ENCODE results near the gene ERC2. TPM values are rescaled to one million over a fixed set of nuclear protein-coding genes. Genes with fewer than 3 reads are reported as not detected.

The ERC2 gene
- polyA plus RNA-seq, 3 donors: not detected

- no peak overlapping the region for H3K9ac ChIP-seq (ENCODE audit: insufficient read depth, low read length, poor library complexity, severe bottlenecking)
- no peaks in the 10 kb centered on the region for H4K20me1 ChIP-seq (ENCODE audit: insufficient read depth, low read length)
- no peaks in the 10 kb centered on the region for H3K27me3 ChIP-seq (ENCODE audit: control insufficient read depth in 2 of 2, insufficient read depth in 2 of 2, low read length in 2 of 2)
- Mint-ChIP-seq H3K36me3 (no peaks in the 10 kb centered on the region), H3K9me3 (peaks cover 0 to 1% (median 0%) of the 10 kb centered on the region in 7 donors), H3K4me1 (no peaks in the 10 kb centered on the region), H3K4me3 (no peak overlapping the region), H3K27ac (peak overlapping the region in 1 of 7 donors; percentile 11), H3K27me3 (ENCODE audit: low read depth in 3 of 3) (peaks cover 0 to 3% (median 3%) of the 10 kb centered on the region in 3 donors)
- H3K79me2 ChIP-seq (ENCODE audit: insufficient read depth, low read length): no peaks in the 10 kb centered on the region
- no peak overlapping the region for H3K4me3 ChIP-seq (replicated peaks in 1 of 3; ENCODE audit: low read depth in 2 of 3, low read length in 3 of 3)
- WGBS (ENCODE audit: insufficient coverage): 20% methylated on average over 1 of the region's 5 CpGs
- peak in 2 of 3 donors; percentile 2 to 5 for DNase-seq
- intact Hi-C loops (cut with micrococcal nuclease): no loop called here
- H3K4me2 ChIP-seq (replicated peaks; ENCODE audit: extremely low read depth, low read length, poor library complexity, severe bottlenecking): no peak overlapping the region
- H3K27ac ChIP-seq (ENCODE audit: low read depth in 1 of 2, low read length in 2 of 2): no peak overlapping the region
- no peaks in the 10 kb centered on the region for H3K4me1 ChIP-seq (ENCODE audit: control insufficient read depth in 1 of 2, insufficient read depth in 2 of 2, low read length in 2 of 2)
- H3K36me3 ChIP-seq (replicated peaks in 1 of 2; ENCODE audit: control insufficient read depth in 1 of 2, insufficient read depth in 2 of 2, low read length in 2 of 2): no peaks in the 10 kb centered on the region
- no peak for TF ChIP-seq CTCF (IDR thresholded peaks at IDR 0.05)
- H3K9me3 ChIP-seq (replicated peaks in 1 of 2; ENCODE audit: control insufficient read depth in 1 of 2, insufficient read depth in 1 of 2, low read length in 2 of 2): no peaks in the 10 kb centered on the region
- H2AFZ ChIP-seq (ENCODE audit: insufficient read depth, low read depth, low read length, poor library complexity, severe bottlenecking): no peak overlapping the region
These were observed 164.8 kb downstream of the ERC2 start for GRCh38 chr3:56303487-56303886.

GRCh38 chr3:56302417-56302816, 165.8 kb downstream of the ERC2 start:
- H4K20me1 ChIP-seq (ENCODE audit: insufficient read depth, low read length): no peaks in the 10 kb centered on the region
- DNase-seq: no peak
- intact Hi-C loops (cut with micrococcal nuclease): no loop called here
- Mint-ChIP-seq H3K27ac (peak overlapping the region in 1 of 7 donors; percentile 59), H3K36me3 (no peaks in the 10 kb centered on the region), H3K4me3 (no peak overlapping the region), H3K4me1 (no peaks in the 10 kb centered on the region), H3K27me3 (ENCODE audit: low read depth in 3 of 3) (peaks cover 1 to 3% (median 2%) of the 10 kb centered on the region in 3 donors), H3K9me3 (peaks cover 0 to 2% (median 0%) of the 10 kb centered on the region in 7 donors)
- H3K27me3 ChIP-seq (ENCODE audit: control insufficient read depth in 2 of 2, insufficient read depth in 2 of 2, low read length in 2 of 2): no peaks in the 10 kb centered on the region
- no peaks in the 10 kb centered on the region for H3K4me1 ChIP-seq (ENCODE audit: control insufficient read depth in 1 of 2, insufficient read depth in 2 of 2, low read length in 2 of 2)
- H3K4me2 ChIP-seq (replicated peaks; ENCODE audit: extremely low read depth, low read length, poor library complexity, severe bottlenecking): no peak overlapping the region
- no peaks in the 10 kb centered on the region for H3K79me2 ChIP-seq (ENCODE audit: insufficient read depth, low read length)
- no peaks in the 10 kb centered on the region for H3K36me3 ChIP-seq (replicated peaks in 1 of 2; ENCODE audit: control insufficient read depth in 1 of 2, insufficient read depth in 2 of 2, low read length in 2 of 2)
- H2AFZ ChIP-seq (ENCODE audit: insufficient read depth, low read depth, low read length, poor library complexity, severe bottlenecking): no peak overlapping the region
- H3K27ac ChIP-seq (ENCODE audit: low read depth in 1 of 2, low read length in 2 of 2): no peak overlapping the region
- WGBS (ENCODE audit: insufficient coverage): 90% methylated on average over 2 of the region's 2 CpGs
- H3K9me3 ChIP-seq (replicated peaks in 1 of 2; ENCODE audit: control insufficient read depth in 1 of 2, insufficient read depth in 1 of 2, low read length in 2 of 2): no peaks in the 10 kb centered on the region
- no peak for TF ChIP-seq CTCF (IDR thresholded peaks at IDR 0.05)
- no peak overlapping the region for H3K4me3 ChIP-seq (replicated peaks in 1 of 3; ENCODE audit: low read depth in 2 of 3, low read length in 3 of 3)
- no peak overlapping the region for H3K9ac ChIP-seq (ENCODE audit: insufficient read depth, low read length, poor library complexity, severe bottlenecking)

All from CD14-positive monocyte (primary cell).